ENCODE results near the gene ECHDC1.

GRCh38 chr6:127276331-127276730 is 67.1 kb downstream of the ECHDC1 start:
- TF ChIP-seq CTCF (IDR thresholded peaks at IDR 0.05; ENCODE audit: poor library complexity, severe bottlenecking) (no peak), EZH2 (IDR thresholded peaks at IDR 0.05; ENCODE audit: borderline replicate concordance, insufficient read depth, low read length, poor library complexity, severe bottlenecking) (no peak), RAD21 (conservative IDR thresholded peaks at IDR 0.05) (no peak), POLR2AphosphoS5 (IDR thresholded peaks at IDR 0.05) (no peak), TAF1 (IDR thresholded peaks at IDR 0.05; ENCODE audit: low read depth) (no peak), MXI1 (conservative IDR thresholded peaks at IDR 0.05; ENCODE audit: poor library complexity, severe bottlenecking) (no peak), REST (IDR thresholded peaks at IDR 0.05; ENCODE audit: borderline replicate concordance) (no peak)

Measured in neural cell (in vitro differentiated cells).